Muscle layer of duodenum (tissue), 2 donors: ENCODE results near the gene NSUN5.
"Not testable (repeated sequence)": the region's sequence is repeated elsewhere in the genome, so short reads cannot be mapped to it uniquely, and the experiment has no call there.

Source experiments
- H3K27ac ChIP-seq: one replicate; pipeline ENCODE4 v1.7.0; 2013; ENCODE audit warnings: mild to moderate bottlenecking, low read length
- H3K27me3 ChIP-seq: one replicate; pipeline ENCODE4 v1.7.0; 2013; ENCODE audit warnings: low read depth, mild to moderate bottlenecking, control low read depth, low read length
- H3K36me3 ChIP-seq, 2 donors: one replicate each; pipeline ENCODE4 v1.7.0; 2013; ENCODE audit warnings: low read length in 2 of 2, control low read depth in 1 of 2, mild to moderate bottlenecking in 1 of 2; ENCODE audit not compliant: insufficient read depth in 2 of 2, control insufficient read depth in 1 of 2
- H3K4me1 ChIP-seq, 2 donors: one replicate each; pipeline ENCODE4 v1.7.0; 2013; ENCODE audit warnings: low read length in 2 of 2, mild to moderate bottlenecking in 2 of 2, control low read depth in 1 of 2, moderate library complexity in 1 of 2; ENCODE audit not compliant: insufficient read depth in 2 of 2, control insufficient read depth in 1 of 2
- H3K4me3 ChIP-seq, 2 donors: one replicate each; pipeline ENCODE4 v1.7.0; 2013; ENCODE audit warnings: low read length in 2 of 2, low read depth in 1 of 2, mild to moderate bottlenecking in 1 of 2
- H3K9me3 ChIP-seq, 2 donors: one replicate each; pipeline ENCODE4 v1.7.0; 2013; ENCODE audit warnings: low read length in 2 of 2, control low read depth in 1 of 2, mild to moderate bottlenecking in 1 of 2; ENCODE audit not compliant: control insufficient read depth in 1 of 2
- donor health status: healthy.

Gene NSUN5

DNA sequence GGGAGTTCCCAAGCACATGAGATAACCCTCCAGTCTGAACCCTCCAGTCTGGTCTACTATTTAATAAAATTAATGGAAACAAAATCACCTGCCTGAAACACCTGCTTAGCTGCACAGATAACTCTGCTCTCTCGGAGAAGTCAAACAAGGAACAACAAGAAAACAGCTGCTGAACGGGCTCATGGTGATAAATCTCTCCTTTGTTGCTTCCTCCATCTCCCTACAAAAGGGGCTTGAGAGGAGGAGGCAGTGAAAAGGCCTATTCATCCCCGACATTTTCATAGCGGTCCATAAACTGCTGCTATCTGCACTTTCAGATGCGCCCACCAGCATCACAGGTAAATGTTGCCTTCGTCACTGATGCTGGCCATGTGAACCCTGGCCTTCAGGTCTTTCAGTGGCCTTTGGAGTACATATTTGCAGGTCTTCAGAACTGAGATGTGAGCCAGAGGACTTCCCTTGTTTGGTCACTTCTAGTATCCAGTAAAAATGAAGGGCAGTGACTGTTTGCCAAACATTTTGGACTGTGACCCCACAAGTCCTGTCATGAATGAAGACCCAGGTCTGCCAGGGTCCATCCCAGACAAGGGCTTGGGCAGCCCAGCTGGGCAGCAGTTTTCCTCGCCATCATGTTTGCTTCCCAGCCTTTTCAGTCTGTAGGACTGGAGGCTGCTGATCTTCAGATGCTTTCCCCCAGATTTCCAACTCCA, 35.2 kb upstream of the NSUN5 start:
- Histone ChIP-seq H3K36me3 (no peaks in the 10 kb centered on the region), H3K27me3 (no peaks in the 10 kb centered on the region), H3K4me1 (no peaks in the 10 kb centered on the region), H3K4me3 (no peak overlapping the region), H3K27ac (no peak overlapping the region), H3K9me3 (no peaks in the 10 kb centered on the region)

DNA sequence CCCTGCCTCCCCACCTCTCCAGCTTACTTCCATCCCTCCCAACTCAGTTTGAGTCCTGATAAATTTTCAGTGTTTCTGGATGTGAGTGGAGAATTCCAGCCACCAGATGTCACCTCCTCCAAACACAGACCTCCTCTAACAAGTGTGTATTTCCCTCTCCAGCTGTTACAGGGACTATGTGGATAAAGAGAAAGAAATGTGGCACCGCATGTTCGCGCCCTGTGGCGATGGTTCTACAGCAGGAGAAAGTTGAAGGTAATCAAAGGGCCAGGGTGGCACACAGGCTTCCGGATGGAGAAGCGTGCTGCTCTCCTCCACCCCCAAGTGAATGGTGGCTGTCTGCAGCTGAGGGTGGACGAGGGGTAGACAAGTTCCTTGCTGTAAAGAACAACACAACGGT, 34.0 kb upstream of the NSUN5 start:
- Histone ChIP-seq H3K27ac (no peak overlapping the region), H3K9me3 (no peaks in the 10 kb centered on the region), H3K4me3 (peak overlapping the region in 1 of 2 donors; percentile 30), H3K27me3 (no peaks in the 10 kb centered on the region), H3K36me3 (no peaks in the 10 kb centered on the region), H3K4me1 (no peaks in the 10 kb centered on the region)

DNA sequence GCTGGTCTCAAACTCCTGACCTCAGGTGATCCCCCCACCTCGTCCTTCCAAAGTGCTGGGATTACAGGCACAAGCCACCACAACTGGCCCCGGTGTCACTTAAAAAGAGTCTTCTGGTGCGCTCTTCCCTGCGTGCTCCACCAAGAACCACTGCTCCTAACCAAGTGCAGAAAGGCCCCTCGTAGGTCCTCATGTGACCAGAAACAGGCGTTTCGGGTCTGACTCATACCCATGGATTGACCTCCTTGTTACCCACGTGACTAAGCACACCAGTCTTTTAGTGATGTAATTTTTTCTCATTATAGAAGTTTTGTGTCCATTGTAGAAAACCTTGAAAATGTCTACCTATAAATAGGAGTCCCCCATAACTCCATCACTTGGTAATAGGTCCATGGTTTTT, 33.3 kb upstream of the NSUN5 start:
- Histone ChIP-seq H3K4me1 (no peaks in the 10 kb centered on the region), H3K9me3 (no peaks in the 10 kb centered on the region), H3K4me3 (no peak overlapping the region), H3K27ac (no peak overlapping the region), H3K36me3 (no peaks in the 10 kb centered on the region), H3K27me3 (no peaks in the 10 kb centered on the region)

DNA sequence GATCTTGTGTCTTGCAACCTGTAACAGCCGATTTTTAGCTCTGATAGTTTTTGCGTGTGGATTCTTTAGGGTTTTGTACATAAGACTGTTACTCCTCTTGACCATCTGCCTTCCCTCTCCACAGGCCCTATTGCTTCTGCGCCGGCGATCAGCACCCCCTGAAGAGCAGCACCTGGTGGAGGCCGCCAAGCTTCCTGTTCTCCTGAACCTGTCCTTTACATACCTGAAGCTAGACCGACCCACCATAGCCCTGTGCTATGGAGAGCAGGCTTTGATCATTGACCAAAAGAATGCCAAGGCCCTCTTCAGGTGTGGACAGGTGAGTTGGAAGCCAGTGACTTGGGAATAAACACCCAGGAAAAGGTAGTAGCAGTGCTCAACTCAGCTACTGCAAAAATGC, 31.9 kb upstream of the NSUN5 start:
- no peaks in the 10 kb centered on the region for H3K9me3 ChIP-seq
- H3K4me3 ChIP-seq: no peak overlapping the region
- H3K27me3 ChIP-seq: no peaks in the 10 kb centered on the region
- no peak overlapping the region for H3K27ac ChIP-seq
- no peaks in the 10 kb centered on the region for H3K36me3 ChIP-seq
- no peaks in the 10 kb centered on the region for H3K4me1 ChIP-seq

DNA sequence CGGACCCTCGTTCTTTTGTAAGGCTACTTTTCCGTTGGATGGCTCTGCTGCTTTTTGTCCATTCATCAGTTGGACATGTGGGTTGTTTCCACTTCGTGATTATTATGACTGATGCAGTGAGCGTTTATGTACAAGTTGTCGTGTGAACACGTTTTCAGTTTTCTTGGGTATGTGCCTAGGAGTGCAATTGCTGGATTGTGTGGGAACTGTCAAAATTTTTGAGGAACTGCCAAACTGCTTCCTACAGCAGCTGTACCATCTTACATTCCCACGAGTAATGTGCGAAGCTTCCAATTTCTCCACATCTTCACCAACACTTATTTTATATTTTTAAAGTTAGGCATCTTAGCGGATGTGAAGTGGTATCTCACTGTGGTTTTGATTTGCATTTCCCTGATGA, 29.7 kb upstream of the NSUN5 start:
- Histone ChIP-seq H3K4me1 (no peaks in the 10 kb centered on the region), H3K27ac (no peak overlapping the region), H3K27me3 (no peaks in the 10 kb centered on the region), H3K4me3 (no peak overlapping the region), H3K9me3 (no peaks in the 10 kb centered on the region), H3K36me3 (no peaks in the 10 kb centered on the region)

DNA sequence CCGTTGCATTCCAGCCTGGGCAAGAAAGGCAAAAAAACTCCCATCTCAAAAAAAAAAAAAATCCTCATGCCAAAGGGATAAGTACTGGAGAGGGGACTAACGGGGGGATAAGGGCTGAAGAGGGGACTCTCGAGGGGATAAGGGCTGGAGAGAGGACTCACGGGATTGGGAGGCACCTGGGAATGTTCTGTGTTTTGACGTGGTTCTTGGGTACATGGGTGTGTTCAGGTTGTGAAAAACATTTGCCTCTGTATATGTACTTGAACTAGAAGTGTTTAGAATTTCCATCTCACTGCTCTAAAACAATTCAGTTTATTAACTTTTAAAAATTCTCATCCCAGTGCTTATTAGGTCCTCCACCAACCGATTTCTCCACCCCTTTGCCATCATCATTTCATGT, 23.8 kb upstream of the NSUN5 start:
- no peaks in the 10 kb centered on the region for H3K9me3 ChIP-seq
- no peaks in the 10 kb centered on the region for H3K36me3 ChIP-seq
- H3K4me3 ChIP-seq: no peak overlapping the region
- no peak overlapping the region for H3K27ac ChIP-seq
- H3K27me3 ChIP-seq: no peaks in the 10 kb centered on the region
- no peaks in the 10 kb centered on the region for H3K4me1 ChIP-seq

DNA sequence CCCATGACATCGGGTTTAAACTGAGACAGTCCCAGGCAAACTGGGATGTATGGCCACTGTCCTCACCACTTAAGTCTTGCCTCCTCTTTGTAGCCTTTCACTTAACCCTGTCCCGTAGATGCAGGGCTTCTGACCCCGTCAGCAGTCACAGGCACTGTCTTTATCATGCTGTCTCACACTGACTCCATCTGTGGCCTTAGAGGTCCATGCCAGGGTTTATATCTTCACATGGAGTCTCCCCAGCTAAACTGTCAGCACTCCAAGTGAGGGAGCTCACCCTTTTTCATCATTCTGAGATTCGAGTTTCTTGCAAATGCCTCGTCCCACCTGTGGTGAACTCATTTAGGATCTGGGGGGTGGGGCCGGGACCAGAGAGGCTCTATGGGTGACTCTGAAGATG, 22.1 kb upstream of the NSUN5 start:
- Histone ChIP-seq H3K27ac (no peak overlapping the region), H3K36me3 (no peaks in the 10 kb centered on the region), H3K4me1 (no peaks in the 10 kb centered on the region), H3K27me3 (no peaks in the 10 kb centered on the region), H3K4me3 (no peak overlapping the region), H3K9me3 (no peaks in the 10 kb centered on the region)

DNA sequence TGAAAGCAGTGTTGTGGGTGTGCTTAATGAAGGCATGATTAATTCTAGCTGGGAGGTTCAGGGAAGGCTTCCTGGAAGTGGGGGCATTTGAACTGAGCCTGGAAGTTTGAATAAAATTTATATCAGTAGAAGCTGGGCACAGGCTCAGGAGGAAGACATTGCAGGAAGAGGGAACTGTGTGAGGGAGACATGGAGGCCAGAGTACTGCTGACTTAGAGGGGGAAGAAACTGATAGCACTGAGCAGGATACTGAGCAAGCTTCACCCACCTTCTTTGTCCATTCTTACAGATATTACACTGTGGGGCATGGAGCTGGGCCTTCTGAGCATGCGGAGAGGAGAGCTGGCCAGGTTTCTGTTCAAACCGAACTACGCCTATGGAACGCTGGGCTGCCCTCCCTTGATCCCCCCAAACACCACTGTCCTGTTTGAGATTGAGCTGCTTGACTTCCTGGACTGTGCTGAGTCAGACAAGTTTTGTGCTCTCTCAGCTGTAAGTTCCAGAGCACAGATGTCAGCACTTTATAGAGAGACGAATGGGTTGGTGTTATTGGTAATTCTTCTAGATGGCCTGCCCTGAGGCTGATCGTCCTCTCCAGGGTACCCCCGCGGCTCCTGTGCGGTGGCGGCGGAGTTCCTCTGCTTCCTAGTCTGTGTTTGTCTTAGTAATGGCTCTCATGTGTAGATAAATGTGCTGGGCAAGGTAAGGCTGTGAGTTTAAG, 21.4 kb upstream of the NSUN5 start:
- H3K27ac ChIP-seq: no peak overlapping the region
- no peaks in the 10 kb centered on the region for H3K36me3 ChIP-seq
- no peaks in the 10 kb centered on the region for H3K27me3 ChIP-seq
- H3K4me3 ChIP-seq: no peak overlapping the region
- no peaks in the 10 kb centered on the region for H3K4me1 ChIP-seq
- H3K9me3 ChIP-seq: no peaks in the 10 kb centered on the region

DNA sequence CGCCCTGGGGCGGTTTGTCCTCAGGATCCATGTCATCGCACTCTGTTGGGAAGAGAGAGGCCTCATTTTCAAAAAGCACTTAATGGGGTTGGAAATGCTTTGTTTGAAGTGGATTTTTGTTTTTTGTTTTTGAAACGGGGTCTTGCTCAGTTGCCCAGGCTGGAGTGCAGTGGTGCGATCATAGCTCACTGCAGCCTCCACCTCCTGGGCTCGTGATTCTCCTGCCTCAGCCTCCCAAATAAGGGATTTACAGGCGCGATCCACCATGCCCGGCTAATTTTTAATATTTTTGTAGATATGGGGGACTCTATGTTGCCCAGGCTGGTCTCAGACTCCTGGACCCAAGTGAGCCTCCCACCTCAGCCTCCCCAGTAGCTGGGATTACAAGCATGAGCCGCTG, 20.1 kb upstream of the NSUN5 start:
- Histone ChIP-seq H3K36me3 (no peaks in the 10 kb centered on the region), H3K9me3 (no peaks in the 10 kb centered on the region), H3K27me3 (no peaks in the 10 kb centered on the region), H3K4me1 (peaks cover 0 to 8% of the 10 kb centered on the region in 2 donors), H3K4me3 (no peak overlapping the region), H3K27ac (no peak overlapping the region)

DNA sequence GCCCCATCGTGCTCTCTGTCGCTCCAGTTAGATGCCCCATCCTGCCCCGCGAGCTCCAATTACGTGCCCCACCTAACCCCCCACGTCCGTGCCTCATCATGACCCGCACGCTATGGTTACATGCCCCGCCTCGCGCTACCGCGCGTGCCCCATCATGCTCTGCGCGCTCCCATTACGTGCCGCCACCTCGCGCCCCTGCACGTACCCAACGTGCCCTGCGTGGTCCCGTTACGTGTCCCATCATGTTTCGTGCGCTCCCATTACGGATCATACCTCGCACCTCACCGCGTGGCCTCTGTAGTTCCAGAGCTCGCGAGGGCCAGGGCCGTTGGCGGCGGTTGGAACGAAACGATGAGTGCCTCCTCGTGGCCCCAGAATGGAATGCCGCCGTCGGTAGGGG, 19.3 kb upstream of the NSUN5 start, which contains the start of the genes FKBP6 and TRIM50:
Gene FKBP6 (plus strand): TSS at position 240 of the 400 bp plus-strand sequence. CDS start 268 bp downstream, outside the sequence.
Gene TRIM50 (minus strand): TSS at position 161 of the 400 bp plus-strand sequence. CDS start 3,295 bp downstream, outside the sequence.
- H3K27ac ChIP-seq, H3K9me3 ChIP-seq, H3K27me3 ChIP-seq, H3K4me3 ChIP-seq, H3K4me1 ChIP-seq, H3K36me3 ChIP-seq: not testable (repeated sequence)

DNA sequence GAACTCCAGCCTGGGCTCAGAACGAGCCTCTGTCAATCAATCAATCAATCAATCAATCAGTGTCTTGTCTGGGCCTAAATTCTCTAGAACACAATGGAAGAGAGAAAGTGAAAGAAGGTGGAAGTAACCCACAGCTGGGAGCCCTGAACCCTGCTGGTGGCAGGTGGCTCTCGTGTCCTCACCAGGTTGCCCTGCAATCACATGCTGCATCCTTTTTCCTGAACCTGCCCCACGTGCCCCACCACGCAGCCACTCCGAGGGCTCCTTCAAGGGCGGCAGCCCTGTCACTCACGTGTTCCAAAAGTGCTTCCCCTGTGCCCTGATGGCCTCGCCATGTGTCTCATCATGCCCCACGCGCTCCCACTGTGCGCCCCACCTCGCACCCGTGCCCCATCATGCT, 18.8 kb upstream of the NSUN5 start:
- not testable (repeated sequence) for H3K4me3 ChIP-seq, H3K27me3 ChIP-seq, H3K27ac ChIP-seq, H3K4me1 ChIP-seq, H3K9me3 ChIP-seq, H3K36me3 ChIP-seq

DNA sequence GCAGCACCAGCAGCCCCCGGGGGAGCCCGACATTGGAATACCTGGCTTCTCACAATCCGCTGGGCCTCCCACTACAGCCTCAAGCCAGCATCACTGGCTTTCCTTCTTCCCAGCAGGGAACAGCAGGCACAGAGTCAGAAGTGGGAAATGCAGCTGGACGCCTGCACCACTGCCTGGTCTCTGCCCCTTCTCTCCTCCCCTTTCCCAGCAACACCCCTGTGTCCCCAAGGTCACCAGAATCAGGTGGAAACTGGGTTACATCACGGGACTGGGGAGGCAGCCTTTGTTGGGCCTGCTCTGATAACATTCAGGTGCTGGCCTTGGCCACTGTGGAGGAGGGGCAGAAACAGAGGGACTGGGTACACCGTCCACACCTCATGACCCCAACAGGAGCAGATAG, 16.8 kb upstream of the NSUN5 start:
- H3K27me3 ChIP-seq, H3K4me3 ChIP-seq, H3K27ac ChIP-seq, H3K36me3 ChIP-seq, H3K9me3 ChIP-seq, H3K4me1 ChIP-seq: not testable (repeated sequence)
